ENCODE results near the gene ITGB5.

- TF ChIP-seq ZNF8 (CRISPR knock-in tag; IDR thresholded peaks at IDR 0.05) (no peak), CSDC2 (CRISPR knock-in tag; IDR thresholded peaks at IDR 0.05) (no peak), ARNTL (CRISPR knock-in tag; IDR thresholded peaks at IDR 0.05; ENCODE audit: borderline replicate concordance, low read depth) (no peak), ZC3H10 (CRISPR knock-in tag; IDR thresholded peaks at IDR 0.05) (no peak)
These were observed 54.1 kb downstream of the ITGB5 start for GRCh38 chr3:124832782-124833709.

Data from SK-N-SH treated with all-trans-retinoic acid at 6 μM for 48 hours (cell line).